Stimulated activated CD4-positive, alpha-beta T cell treated with anti-CD3 and anti-CD28 coated beads, Interleukin-4, amount 100 ng/mL, for 24 hours (primary cell): ENCODE measurements around the gene RABGAP1L.
"Not testable (repeated sequence)": the region's sequence is repeated elsewhere in the genome, so short reads cannot be mapped to it uniquely, and the experiment has no call there.

Source experiments
- DNase-seq: peaks from one replicate; pipeline ENCODE4 v3.0.0-alpha.2; 2020

The RABGAP1L gene

DNA sequence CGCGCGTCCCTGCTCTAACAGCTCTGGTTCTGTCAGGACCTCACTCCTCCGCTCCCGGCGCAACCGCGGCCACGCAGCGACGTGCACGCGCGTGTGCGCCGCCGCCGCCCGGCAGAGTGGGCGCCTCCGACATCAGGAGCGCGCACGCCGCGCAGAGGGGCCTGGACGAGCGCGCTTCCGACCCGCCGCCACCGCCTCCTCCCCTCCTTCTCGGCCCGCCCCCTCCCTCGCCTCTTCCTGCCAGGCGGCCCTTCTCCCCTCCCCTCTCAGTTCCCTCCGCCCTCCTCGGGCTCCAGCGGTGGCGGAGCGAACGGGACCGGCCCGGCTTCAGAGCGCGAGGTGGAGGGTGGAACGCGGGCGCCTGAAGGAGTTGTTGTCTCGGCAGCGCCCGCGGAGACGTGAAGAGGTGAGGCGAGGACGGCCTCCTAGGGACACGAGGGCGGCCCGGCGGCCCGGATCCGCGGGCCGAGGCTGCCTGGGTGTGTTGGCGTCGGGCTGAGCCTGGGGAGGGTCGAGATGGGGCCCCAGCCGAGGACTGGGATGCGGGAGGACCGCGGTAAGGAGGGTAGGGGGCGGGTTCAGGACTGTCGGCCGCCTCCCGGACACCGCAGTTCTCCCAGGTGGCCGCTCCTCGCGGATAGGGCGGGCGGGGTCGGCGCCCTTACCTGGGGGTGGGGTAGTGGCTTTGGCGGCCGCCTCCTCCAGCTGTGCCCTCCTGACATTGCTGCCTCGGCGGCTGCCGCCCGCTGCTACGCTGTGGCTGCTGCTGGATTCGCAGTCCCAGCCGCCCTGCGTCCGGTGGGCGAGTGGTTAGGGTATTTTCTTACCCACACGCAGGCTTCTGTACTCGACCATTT, at the start of gene RABGAP1L:
TSS of gene RABGAP1L (plus strand) at position 269 of the 857 bp plus-strand sequence.
- peak; percentile 91 for DNase-seq

DNA sequence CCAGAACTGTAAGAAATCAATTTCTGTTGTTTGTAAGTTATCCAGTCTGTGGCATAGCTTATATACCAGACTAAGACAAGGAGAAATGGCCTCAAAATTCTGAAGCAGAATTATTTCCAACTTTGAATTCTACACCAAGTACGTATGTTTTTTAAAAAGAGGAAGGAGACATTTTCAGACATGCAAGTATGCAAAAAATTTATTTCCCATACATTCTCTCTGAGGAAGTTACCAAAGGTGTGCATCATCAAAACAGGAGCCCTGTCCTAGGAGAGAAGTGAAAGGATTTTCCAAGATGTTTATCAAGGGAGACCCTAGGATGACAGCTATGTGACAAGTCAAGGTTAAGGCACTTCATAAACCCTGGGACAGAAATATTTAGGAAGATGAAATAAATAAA, 49.3 kb upstream of the RABGAP1L start:
- DNase-seq = no peak

DNA sequence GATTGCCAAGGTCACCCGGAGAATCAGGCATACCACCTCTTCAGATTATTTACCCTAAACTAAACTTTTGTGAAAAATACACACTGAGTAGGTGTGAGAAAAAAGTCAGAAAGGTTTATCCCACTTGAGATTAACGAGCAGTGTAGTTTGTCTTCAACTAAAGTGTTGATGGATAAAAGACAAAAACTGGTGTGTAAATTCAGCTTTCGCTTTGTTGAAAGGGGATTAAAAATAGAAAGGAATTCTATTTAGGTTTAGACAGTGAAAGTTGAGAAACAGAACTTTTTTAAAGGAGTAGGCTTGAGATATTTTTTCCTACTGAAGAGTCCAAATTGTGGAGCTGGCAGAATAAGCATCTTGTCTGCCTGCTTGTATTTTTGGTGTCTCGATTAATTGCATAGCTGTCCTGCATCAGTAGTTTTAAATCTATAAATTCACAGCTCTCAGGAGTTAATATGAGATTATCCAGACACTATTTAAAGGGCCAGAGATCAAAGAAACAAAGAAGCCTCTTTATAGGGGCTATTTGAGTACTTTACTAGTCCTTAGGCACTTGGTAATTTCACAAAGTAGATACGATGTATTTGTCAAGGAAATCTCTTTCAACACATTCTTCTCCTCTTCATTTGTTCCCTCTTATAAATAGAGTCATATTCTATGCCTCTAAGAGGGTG, 46.7 kb upstream of the RABGAP1L start:
- DNase-seq = no peak

DNA sequence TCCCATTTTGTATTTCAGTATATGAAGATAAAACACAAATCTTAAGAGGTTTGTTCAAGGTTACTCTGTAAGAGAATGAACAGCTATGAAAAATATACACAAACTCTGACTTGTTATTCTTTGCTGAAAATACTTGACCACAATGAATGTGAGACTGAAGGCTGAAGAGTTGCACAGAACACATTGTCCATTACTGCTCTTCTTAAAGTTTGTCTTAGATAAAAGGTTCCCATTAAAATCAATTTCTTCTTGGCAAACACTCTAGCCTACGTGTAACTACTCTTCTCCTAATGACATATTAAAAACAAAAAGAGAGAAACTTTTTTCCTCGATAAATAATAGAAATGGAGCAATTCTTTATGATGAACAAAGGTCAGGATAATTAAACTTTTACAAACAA, 45.2 kb upstream of the RABGAP1L start:
- DNase-seq = no peak

DNA sequence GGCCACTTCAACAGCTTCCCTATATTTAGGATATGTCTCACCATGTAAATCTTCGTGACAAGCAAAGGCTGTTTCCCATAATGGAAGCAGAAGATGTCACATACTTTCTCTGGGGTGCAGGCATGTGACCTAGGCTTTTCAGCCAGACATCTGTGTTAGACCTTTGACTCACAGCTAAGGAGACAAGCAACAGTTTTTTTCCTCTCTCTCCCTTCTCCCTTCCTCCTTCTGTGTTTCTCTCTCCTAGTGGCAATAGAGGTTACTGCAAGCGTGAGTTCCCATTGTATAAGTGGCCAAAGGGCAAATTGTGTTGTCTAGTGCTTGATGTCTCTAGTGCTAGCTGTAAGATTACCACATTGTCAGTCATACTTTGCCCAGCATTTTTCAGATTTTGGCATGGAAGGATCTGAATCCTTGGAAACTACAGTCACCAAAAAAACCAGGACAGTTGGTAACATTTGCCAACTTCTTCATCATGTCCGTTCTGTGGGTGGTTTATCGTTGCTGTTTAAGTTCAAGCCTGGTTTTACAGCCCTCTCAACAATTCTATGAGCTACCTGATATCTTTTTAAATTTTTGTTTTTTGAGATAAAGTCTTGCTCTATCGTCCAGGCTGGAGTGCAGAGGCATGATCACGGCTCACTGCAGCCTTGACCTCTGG, 44.4 kb upstream of the RABGAP1L start:
- DNase-seq = peak; percentile 21

DNA sequence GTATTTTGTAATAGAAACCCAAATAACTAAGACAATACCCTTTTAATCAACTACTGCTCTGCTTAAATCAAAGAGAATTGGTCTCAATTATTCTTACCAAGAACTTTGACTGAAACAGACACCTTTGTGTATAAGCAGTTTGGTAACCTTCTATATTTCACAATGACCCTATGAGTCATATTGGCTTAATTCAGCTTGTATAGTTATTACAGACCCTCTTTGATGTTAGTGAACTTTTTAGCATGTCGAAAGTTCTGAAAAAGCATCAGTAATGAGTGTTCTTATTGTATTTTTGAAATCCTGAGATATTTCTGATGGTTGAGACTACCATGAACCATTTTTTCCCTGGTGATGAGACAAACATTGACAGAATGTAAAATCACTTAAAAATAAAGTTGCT, 43.3 kb upstream of the RABGAP1L start:
- no peak for DNase-seq

DNA sequence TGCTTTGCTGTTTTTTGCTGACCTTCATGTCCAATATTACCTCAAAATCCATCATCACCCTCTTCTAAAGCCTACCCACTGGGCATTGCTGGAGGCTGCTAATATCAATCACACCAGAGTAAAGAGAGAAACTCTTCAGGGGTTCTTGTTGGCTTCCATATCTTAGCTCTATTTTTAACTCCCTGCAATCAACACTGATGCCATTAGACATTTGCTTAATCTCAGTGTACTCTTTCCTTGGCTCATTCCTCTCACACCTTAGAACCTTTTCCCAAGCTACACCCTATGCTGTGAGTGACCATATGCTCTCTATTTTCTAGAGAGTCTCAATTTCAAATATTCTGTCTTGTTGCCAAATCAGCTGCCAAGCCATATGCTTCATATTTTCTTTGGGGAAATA, 40.6 kb upstream of the RABGAP1L start:
- no peak for DNase-seq

DNA sequence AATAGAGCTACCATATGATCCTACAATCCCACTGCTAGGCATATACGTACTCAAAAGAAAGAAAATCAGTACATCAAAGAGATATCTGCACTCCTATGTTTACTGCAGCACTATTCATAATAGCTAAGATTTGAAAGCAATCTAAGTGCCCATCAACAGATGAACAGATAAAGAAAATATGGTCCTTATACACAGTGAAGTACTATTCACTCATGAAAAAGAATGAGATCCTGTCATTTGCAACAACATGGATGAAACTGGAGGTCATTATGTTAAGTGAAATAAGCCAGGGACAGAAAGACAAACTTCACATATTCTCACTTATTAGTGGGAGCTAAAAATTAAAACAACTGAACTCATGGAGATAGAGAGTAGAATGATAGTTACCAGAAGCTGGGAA, 37.0 kb upstream of the RABGAP1L start:
- not testable (repeated sequence) for DNase-seq

DNA sequence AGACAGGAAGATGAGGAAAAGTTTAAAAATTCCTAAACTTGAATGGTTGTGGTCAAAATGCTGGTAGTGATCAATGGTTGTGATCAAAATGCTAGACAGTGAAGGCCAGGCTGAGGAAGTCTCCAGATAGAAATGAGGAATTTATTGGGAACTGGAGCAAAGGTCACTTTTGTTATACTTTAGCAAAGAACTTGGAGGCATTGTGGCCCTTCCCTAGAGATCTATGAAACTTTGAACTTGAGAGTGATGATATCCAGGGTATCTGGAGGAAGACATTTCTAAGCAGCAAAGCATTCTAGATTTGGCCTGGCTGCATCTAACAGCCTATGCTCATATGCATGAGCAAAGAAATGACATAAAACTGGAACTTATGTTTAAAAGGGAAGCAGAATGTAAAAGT, 35.5 kb upstream of the RABGAP1L start:
- no peak for DNase-seq

DNA sequence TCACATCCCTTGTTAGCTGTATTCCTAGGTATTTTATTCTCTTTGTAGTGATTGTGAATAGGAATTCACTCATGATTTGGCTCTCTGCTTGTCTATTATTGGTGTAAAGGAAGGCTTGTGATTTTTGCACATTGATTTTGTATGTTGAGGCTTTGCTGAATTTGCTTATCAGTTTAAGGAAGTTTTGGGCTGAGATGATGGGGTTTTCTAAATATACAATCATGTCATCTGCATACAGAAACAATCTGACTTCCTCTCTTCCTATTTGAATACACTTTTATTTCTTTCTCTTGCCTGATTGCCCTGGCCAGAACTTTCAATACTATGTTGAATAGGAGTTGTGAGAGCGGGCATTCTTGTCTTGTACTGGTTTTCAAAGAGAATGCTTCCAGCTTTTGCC, 32.1 kb upstream of the RABGAP1L start:
- DNase-seq = not testable (repeated sequence)

DNA sequence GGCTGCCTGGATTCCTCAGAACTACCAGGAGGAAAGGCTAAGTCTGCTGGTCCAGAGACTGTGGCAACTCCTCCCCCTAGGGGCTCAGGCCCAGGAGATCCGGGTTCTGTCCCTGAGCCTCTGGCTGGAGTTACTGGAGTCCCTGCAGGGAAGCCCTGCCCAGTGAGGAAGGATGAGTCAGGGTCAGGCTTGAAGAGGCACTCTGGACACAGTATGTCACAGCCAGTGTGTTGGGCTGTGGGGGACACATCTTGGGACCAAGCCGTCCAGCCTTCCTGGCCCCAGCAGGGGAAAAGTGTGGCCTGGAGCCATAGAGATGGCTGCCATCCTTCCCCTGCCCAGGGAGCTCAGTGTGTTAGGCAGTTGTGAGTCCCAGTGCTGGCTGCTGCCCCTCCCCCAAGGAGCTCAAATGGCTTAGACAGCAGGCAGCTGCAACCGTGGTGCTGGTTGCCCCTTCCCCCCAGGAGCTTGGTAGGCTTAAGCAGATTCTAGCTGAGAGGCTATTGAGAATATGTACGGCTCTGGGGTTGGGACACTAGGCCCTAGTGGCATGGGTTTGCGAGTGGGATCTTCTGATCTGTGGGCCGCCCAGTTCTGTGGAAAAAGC, 28.2 kb upstream of the RABGAP1L start:
- DNase-seq = no peak

DNA sequence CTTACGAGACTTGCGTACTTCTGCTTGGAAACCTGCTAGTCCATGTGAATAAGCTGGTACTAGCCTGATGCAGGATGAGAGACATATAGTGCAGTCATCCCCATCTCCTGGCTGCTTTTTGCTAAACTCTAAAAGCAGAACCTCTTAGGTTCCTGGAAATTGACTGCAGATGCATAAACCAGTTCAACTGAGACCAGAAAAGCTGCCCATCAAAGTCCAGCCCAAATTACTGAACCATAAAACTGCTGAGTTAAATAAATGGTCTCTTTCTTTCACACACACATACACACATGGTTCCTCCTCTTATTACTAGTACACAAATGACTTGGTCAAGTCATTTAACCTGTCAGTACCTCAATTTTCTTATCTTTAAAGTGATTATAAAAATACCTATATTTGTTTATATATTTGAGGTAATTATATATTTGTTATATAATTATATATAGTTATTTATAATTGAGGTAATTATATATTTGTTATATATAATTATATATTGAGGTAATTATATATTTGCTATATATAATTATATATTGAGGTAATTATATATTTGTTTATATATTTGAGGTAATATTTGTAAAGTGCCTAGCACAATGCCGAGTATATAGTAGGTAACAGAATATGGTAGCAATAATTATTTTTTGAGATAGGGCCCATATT, 25.2 kb upstream of the RABGAP1L start:
- no peak for DNase-seq

DNA sequence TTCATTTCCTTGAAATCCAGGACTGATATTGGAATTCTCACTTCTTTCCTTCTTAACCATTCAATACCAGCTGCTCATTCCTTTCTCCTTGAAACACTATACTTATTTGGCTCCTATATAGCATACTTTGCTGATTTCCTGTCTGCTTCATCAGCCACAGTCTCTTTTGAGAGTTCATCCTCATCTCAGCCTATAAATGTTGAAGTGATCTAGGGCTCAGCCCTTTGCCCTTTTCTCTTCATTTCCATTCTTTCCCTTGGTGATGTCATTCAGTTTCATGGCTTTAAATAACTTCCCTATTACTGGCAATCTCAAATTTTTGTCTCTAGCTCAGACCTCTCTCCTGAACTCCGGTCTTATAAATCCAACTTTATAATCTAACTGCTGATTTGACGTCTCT, 24.1 kb upstream of the RABGAP1L start:
- no peak for DNase-seq

DNA sequence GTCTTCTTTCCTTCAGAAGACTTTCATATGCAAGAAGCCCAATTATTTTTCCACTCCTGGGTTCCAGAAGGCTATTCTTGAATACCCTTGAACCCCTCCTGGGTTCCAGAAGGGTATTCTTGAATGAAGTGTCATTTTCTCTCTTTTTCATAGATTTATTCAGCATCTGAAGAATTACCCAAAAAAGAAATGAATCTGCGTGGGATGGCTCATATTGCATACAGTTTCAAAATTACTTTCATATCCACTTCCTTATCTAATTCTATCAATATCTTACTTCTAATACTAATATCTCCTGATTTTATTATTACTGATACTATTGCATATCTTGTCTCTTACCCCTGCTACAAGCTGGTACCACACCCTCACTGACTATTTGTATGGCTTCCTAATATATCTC, 22.6 kb upstream of the RABGAP1L start:
- DNase-seq = no peak

DNA sequence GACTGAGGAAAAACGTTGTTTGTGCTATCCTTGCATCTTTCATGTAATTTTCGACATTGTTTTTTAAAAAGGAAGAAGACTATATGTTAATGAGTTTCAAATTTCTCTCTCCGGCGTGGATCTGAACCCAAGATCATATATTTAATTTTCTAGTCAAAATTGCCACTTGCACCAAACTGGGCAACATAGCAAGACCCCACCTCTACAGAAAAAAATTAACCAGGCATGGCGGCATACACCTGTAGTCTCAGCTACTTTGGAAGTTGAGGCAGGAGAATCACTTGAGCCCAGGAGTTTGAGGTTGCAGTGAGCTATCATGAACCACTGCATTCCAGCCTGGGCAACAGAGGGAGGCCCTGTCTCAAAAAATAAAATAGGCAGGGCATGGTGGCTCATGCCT, 16.5 kb upstream of the RABGAP1L start:
- DNase-seq = no peak

DNA sequence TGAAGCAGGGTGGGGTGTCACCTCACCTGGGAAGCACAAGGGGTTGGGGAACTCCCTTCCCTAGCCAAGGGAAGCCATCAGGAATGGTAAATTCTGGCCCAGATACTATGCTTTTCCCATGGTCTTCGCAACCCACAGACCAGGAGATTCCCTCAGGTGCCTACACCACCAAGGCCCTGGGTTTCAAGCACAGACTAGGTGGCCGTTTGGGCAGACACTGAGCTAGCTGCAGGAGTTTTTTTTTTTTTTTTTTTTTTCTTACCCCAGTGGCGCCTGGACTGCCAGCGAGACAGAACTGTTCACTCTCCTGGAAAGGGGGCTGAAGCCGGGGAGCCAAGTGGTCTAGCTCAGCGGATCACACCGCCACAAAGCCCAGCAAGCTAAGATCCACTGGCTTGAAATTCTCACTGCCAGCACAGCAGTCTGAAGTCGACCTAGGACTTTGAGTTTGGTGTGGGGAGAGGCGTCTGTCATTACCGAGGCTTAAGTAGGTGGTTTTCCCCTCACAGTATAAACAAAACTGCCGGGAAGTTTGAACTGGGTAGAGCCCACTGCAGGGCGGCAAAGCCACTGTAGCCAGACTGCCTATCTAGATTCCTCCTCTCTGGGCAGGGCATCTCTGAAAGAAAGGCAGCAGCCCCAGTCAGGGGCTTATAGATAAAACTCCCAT, 15.5 kb upstream of the RABGAP1L start:
- DNase-seq = not testable (repeated sequence)

DNA sequence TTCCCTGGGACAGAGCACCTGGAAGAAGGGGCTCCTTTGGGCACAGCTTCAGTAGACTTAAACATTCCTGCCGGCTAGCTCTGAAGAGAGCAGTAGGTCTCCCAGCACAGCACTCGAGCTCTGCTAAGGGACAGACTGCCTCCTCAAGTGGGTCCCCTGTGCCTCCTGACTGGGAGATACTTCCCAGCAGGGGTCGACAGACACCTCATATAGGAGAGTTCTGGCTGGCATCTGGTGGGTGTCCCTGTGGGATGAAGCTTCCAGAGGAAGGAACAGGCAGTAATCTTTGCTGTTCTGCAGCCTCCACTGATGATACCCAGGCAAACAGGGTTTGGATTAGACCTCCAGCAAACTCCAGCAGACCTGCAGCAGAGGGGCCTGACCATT, 14.9 kb upstream of the RABGAP1L start:
- DNase-seq = not testable (repeated sequence)

DNA sequence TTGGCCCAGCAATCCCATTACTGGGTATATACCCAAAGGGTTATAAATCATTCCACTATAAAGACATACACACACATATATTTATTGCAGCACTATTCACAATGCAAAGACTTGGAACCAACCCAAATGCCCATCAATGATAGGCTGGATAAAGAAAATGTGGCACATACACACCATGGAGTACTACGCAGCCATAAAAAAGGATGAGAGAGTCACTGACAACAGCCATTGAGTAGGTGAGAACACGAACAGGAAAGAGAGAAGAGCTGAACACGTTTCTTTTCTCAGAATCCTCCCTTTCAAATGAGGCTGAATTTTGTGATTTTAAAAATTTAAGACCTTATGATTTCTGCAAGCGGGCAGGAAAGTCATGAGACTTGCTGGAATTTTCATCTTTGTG, 10.1 kb upstream of the RABGAP1L start:
- DNase-seq = no peak

DNA sequence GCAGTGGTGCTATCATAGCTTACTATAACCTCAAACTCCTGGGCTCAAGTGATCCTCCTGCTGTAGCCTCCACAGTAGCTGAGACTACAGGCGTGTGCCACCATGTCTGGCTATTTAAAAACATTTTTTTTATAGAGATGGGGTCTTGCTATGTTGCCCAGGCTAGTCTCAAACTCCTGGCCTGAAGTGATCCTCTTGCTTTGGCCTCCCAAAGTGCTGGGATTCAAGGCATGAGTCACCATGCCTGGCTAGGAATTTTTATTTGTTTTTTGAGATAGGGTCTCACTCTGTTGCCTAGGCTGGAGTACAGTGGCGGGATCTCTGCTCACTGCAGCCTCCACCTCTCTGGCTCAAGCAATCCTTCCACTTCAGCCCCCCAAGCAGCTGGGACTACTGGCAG, 8.8 kb upstream of the RABGAP1L start:
- no peak for DNase-seq

DNA sequence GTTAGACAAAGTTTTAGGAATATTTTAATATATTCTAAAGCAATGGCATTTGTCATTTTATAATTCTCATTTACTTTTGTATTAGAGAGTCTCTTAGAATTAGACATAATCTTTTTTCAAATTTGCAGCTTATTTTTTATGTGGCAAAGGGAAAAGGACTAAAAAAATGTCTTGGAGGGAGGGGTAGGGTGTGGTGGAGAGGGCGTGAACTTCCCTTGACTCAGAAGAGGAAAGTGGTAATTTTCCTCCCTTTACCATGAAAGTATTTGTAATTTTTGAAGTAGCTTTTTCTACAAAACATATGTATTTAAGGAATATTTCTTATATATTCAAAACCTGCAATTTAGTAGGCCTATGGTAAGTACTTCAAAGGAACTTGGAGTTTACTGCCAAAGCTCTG, 6.9 kb upstream of the RABGAP1L start:
- no peak for DNase-seq

DNA sequence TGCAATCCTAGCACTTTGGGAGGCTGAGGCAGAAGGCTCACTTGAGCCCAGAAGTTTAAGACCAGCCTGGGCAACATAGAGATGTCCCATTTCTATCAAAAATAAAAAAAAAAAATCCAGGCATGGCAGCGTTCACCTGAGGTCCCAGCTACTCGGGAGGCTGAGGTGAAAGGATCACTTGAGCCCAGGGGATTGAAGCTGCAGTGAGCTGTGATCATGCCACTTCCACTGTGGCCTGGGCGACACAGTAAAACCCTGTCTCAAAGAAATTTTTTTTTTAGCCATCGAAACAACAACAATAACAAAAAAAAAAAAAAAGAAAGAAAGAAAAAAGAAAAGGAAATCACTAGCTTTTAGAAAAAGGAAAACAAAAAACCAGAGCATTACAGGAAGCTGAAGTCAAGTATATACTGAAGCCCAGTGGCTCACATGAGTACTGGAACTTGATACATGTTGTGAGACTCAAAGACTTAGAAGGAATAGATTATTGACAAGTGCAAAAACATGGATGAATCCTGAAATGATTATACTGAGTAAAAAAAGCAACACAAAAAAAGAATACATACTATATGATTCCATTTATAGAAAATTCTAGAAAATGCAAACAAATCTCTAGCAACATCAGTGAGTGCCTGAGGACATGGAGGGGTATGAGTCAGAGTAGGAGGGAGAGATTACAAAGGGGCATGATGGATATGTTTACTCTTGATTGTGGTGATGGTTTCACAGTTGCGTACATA, 6.1 kb upstream of the RABGAP1L start:
- DNase-seq = no peak

DNA sequence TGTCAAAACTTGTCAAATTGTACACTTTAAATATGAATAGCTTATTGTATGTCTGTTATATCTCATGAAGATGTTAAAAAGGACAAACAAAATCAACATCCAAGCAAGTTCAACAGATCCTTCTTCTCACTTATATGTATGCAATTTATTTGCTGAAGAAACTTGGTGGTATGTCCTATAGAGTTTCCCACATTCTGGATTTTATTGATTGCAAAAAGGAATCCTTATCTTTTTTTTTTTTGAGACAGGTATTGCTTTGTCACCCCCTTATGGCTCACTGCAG, 5.6 kb upstream of the RABGAP1L start:
- DNase-seq = no peak
